ENCODE data around the gene MUTYH.

DNA sequence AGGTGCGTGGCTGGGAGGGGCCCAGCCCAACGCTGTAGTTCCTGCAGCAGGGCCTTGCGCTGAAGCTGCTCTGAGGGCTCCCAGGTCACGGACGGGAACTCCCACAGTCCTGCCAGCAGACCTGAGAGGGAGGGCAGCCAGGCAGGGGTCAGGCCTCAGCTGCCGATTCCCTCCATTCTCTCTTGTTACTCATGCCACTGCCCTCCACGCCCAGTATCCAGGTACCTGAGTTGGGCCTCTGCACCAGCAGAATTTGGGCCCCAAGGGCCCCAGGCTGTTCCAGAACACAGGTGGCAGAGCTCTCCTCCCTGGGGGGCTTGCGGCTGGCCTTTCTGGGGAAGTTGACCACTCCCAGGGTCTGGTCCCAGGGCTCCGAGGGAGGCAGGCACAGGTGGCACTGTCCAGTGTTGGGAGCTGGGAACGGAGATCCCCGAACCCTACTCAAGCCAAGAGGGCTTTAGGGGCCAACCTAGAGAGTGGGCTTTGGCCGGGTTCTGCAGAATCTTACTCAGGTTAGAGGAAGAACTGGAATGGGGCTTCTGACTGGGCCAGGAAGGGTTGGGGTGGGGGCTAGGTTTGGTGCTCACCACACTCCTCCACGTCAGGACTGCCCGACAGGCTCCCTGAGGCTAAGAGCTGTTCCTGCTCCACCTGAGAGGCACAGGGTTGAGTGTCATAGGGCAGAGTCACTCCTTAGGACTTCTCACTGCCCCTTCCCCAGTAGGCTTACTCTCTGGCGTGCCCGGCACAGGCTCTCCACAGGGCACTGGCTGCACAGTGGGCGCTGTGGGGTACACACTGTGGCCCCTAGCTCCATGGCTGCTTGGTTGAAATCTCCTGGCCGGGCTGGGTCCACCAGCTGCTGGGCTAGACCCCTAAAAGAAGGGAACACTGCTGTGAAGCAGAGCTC, 8.5 kb downstream of the MUTYH start:
- TF ChIP-seq, protein P1, sequence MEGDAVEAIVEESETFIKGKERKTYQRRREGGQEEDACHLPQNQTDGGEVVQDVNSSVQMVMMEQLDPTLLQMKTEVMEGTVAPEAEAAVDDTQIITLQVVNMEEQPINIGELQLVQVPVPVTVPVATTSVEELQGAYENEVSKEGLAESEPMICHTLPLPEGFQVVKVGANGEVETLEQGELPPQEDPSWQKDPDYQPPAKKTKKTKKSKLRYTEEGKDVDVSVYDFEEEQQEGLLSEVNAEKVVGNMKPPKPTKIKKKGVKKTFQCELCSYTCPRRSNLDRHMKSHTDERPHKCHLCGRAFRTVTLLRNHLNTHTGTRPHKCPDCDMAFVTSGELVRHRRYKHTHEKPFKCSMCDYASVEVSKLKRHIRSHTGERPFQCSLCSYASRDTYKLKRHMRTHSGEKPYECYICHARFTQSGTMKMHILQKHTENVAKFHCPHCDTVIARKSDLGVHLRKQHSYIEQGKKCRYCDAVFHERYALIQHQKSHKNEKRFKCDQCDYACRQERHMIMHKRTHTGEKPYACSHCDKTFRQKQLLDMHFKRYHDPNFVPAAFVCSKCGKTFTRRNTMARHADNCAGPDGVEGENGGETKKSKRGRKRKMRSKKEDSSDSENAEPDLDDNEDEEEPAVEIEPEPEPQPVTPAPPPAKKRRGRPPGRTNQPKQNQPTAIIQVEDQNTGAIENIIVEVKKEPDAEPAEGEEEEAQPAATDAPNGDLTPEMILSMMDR (conservative IDR thresholded peaks at IDR 0.05; ENCODE audit: low read depth, low read length) = no peak
- TF ChIP-seq EZH2 (IDR thresholded peaks at IDR 0.05; ENCODE audit: borderline replicate concordance, low read depth, low read length, poor library complexity, severe bottlenecking) = no peak

Data from A673 (cell line).